ENCODE measurements around the gene CDKL4.

DNA sequence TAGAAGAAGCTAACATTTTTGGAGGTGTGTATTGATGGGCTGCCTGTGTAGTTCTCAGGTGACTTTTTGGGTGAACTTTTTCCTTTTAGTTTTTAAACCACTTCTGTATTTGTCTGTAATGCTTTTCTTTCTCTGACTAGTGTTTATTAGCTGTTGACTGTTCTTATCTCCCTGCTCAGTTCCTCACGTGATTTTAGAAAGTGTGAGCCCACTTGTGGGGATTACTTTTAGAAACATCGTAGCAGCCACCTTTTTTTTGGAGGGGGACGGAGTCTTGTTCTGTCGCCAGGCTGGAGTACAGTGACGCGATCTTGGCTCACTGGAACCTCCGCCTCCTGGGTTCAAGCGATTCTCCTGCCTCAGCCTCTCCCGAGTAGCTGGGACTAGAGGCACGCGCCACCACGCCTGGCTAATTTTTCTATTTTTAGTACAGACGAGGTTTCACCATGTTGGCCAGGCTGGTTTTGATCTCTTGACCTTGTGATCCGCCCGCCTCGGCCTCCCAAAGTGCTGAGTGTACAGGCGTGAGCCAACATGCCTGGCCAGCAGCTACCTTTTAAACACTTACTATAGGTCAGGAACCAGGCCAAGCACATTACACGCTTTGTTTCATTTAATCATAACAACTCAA lies 9.2 kb upstream of the CDKL4 start:
- TF ChIP-seq POLR2AphosphoS5 (IDR thresholded peaks at IDR 0.05; ENCODE audit: borderline replicate concordance, low read depth, low read length) (no peak), EZH2 (IDR thresholded peaks at IDR 0.05) (no peak)
